Eye (tissue), 1 donor: ENCODE results near the gene TYMP.

Source experiments
- DNase-seq: peaks from one replicate; pipeline ENCODE4 v3.0.0-alpha.2; 2015

Gene TYMP

DNA sequence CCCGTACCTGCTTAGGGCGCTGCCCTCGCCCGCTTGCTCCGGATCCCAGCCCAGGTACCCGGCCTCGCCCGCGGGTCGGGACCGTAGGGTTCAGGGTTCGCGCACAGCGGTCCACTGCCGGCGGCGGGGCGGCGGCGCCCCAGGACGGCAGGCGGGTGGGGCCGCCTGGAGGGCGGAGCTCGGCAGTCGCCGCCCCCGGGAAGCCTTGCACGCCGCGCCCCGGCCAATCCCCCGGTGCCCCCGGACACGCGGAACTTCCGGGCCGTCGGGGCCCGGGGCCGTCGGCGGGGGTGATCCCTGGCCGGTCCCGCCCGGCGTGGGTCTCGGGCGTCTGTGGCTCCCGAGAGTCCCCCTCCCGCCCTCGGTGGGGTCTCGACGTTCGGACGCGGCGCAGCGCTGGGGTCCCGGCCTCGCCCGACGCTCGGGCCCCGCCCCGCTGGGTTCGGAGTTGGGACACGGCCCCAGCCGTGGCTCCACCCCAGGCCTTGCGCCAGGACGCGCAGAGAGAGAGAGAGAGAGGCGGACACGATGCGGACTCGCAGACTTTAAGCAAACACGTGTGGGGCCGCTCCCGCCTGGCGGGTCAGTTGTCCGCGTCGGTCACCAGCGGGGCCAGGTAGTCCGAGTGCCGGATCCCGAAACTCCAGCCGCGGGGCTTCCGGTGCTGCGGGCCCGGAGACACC lies at the start of gene TYMP:
Gene TYMP (minus strand): TSS at position 116 of the 683 bp plus-strand sequence. CDS start 303 bp downstream, outside the sequence.
- DNase-seq = peak; percentile 62

DNA sequence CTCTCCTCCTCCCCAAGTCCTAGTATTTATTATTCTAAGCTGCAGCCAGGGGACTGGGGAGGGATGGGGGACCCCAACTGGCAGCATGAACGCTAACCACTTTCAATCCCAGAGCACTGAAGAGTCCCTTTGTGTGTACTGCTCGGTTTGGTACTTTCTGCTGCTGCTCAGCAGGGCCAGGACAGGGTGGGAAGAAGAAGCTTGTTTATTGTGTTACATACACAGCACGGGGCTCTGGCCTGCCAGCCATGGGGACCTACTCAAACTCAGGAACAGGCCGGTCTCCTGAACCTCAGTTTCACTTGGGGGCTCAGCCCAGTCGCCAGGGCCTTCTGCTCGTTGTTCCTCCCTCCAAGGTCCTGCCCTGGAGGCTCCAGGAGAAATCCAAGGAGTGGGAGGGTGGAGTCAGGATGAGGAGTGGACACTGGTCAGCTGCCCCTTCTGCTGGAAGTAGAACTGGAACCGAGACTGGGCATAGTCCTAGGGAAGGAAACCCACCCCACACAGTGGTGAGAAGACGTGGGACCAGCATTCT lies 49.0 kb upstream of the TYMP start:
- DNase-seq = peak; percentile 2

- DNase-seq = peak; percentile 43
Measured at GRCh38 chr22:50577987-50578775, 48.4 kb upstream of the TYMP start, which contains the start of gene CPT1B. Gene CPT1B, minus strand, starts transcription at chr22:50578427. Its CDS starts 512 bp downstream, at chr22:50577915.

DNA sequence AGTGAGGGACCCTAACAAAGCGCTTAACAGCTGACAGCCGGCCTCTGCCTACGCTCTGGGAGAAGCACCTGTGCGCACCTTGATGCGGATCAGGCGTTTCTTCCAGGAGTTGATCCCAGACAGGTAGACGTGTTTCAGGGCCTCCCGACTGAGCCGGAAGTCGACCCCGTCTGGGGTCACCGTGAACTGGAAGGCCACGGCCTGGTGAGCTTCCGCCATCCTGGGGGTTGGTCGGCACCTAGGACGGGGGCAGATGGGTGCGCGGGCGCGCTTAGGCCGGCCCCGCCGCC lies 47.8 kb upstream of the TYMP start:
- DNase-seq = peak; percentile 3

GRCh38 chr22:50576806-50577696 lies 47.2 kb upstream of the TYMP start:
- peak; percentile 12 for DNase-seq

GRCh38 chr22:50576070-50576469 lies 46.3 kb upstream of the TYMP start:
- peak; percentile 71 for DNase-seq

DNA sequence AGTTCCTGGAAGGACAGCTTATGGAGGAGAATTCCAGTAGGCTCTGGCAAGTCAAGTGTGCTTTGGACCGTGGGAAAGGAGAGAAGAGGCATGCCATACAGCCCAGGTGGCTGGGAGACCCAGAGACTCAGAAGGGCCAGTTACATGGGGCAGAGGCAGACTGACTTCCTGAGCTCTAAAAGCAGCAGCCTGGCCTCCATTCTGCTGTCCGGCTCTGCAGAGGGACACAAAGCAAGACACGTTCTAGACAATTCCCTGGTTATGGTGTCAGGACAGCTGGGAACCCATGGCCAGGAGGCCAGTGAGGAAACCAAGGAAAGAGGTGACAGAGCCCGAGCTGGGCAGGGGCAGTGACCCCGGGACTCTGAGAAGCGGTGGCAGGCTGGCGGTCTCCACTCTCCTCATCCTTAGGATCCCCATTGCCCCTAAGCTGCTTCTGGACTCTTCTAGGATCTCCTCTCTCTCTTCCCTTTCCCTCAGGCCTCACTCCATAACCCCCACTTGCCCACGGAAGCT lies 45.7 kb upstream of the TYMP start:
- no peak for DNase-seq

DNA sequence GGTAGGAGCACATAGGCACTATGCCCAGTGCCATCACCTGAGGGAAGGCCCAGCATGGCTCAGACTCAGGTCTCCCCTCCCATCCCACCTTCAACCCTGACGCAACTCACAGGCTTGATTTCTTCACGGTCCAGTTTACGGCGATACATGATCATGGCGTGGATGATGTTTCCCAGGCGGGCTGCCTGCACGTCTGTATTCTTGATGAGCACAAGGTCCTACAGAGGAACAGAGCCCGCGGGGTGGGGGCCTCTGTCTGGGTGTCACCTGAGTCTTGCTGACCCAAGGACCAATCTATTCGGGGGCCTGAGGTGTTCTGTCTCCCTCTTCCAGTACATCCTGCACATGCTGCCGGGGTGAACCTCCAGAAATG lies 44.6 kb upstream of the TYMP start:
- no peak for DNase-seq

DNA sequence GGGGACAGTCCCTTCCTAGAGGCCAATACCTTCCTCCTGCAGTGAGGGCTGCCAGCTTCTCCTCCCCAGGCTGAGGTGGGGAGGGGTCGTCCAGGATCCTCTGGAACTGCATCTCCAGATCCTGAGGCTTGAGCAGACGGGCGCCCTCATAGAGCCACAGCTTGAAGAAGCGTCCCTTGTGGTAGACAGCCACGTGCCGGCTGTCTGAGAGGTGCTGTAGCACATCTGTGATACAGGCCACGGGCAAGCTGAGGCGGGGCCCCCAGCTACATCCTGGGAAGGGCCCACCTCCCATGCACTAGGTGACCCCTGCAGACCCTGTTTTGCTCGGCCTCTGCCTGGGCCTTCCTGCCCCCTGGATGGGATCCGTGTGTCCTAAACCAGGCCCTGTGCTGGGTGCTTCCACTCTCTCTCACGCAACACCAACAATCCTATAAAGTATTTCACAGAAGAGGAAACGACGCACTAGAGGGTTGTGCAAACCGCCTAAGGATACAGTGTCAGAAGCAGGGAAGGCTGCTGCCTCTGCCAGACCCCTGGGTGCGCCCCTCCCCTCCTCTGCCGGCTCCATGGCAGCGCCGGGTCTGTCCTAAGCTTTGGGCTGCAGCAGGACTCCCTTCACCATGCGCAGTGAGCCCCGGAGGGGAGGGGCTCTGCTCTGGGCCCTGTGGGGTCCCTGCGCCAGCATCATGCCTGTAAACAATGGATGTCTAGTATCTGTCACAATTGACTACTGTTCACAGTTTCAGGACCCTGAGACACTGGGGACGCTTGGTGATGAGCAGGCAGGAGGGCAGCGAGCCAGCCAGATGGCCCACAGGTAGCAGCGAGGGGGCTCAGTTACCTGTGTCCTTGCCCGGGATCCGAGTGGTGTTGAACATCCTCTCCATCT lies 43.9 kb upstream of the TYMP start:
- DNase-seq = no peak

- no peak for DNase-seq
Measured at GRCh38 chr22:50572965-50573364, 43.2 kb upstream of the TYMP start.

- no peak for DNase-seq
Measured at GRCh38 chr22:50571264-50572175, 41.7 kb upstream of the TYMP start.

DNA sequence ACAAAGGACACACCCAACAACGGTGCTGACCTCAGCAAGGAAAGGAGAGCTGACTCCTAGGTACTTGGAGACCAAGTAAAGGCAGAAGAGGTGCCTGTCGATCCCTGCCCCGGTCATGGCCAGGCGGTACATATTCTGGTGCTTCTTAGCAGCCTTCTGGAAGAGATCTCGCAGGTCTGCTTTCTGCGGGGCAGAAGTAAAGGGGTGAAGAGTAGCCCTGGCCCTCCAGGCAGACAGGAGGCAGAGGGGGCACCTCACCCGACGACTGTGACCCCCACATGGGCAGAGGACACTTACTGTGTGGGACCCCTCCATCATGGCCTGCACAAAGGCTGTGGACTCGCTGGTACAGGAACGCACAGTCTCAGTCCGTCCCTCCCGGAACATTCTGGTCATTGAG lies 41.0 kb upstream of the TYMP start:
- no peak for DNase-seq

DNA sequence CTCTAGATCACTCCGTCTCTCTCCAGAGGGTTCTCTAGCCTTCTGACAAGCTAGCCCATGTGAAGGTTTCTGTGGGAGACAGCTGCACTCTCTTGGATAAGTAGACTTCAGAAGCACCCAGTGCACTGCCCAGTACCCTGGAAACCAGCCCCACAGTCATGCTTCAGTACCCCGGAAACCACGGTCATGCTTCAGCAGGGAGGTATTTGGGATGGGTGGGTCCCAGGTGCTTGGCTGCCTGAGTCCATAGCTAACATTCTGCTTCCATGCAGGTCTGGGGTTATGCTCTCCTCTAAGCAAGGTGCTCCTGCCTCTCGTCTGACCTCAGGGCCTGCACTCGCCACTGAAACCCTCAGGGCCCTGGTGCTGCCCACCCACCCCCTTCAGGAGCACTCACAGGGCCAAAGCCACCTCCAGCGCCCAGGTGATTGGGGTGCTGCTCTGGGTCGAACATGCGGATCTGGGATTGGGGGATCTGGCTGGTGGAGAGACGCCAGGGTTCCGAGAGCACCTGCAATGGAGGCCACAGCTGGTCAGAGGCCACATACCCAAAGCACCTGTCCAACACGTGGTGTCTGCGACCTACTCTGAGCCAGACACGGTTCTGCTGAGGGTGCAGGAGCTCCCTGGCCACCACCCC lies 40.2 kb upstream of the TYMP start:
- no peak for DNase-seq

- DNase-seq = no peak
Measured at GRCh38 chr22:50569041-50569459, 39.2 kb upstream of the TYMP start.

DNA sequence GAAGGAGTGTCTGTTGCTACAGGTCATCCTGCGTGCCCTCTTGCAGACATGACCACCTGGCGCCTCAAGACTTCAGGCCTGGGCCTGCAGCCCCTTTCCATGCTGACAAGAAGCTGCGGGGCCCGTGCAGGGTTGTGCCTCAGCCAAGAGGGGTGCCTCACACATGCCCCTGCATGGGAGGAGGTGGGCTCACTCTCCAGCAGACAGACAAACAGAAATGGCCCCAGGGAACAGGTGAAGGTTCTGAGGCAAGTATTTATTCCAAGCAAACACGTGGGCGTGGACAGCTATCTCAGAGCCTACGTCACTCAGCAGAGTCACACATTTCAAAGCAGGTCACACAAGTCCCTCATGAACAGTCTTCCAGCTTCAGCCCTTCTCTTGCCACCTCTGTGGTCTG lies 38.8 kb upstream of the TYMP start:
- DNase-seq = no peak

DNA sequence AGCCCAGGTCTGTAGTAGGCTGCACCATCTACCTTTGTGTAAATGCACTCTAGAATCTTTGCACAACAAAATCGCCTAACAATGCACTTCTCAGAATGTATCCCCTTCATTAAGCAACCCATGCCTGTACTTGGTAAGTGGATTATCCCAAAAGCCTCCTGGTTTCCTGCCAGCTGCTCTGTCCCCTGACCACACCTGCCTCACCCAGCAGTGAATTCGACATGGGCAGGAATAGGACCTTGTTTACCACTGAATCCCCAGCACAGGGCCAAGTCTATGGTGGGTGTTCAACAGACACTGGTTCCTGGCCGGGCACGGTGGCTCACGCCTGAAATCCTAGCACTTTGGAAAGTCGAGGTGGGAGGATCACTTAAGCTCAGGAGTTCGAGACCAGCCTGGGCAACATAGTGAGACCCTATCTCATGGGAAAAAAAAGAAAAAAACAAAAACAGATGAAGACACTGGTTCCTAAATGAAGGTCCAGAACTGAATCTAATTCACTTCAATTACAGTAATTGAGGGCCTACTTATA lies 38.0 kb upstream of the TYMP start:
- no peak for DNase-seq

DNA sequence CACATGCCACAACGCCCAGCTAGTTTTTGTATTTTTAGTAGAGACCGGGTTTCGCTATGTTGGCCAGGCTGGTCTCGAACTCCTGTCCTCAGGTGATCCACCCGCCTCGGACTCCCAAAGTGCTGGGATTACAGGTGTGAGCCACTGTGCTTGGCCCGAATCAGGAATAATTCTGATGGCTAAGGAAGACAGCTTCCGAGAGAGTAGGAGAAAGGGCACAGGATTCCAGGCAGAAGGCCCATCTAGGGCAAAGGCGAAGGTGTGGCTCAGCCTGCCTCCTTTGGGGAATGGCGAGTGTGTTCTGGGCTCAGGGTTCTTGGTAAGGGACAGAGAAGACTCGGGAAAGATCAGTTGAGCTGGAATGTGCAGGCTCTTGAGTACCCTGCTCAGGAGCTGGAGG lies 34.5 kb upstream of the TYMP start:
- no peak for DNase-seq

GRCh38 chr22:50563413-50564160 lies 33.8 kb upstream of the TYMP start:
- DNase-seq = no peak
